Measurements from ENCODE around the gene BZW2.
A peak's percentile ranks its signal among the peaks of the same experiment; 100 is the strongest.

BZW2 gene

DNA sequence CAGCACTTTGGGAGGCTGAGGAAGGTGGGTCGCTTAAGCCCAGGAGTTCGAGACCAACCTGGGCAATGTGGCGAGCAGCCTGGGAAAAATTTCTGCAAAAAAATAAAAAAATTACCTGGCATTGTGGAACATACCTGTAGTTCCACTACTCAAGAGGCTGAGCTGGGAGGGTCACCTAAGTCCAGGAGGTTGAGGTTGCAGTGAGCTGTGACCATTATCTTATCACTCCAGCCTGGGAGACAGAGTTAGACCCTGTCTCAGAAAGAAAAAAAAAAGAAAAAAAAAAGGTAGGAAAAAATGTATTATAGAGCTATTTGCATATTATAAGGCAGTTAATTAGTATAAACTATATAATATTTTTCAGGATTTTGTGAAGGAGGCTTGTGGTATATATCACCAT is 96.6 kb downstream of the BZW2 start:
- DNase-seq: no peak
- ATAC-seq (replicated peaks): no peak
- Mint-ChIP-seq H3K27ac (no peak overlapping the region), H3K27me3 (no peaks in the 10 kb centered on the region), H3K4me1 (ENCODE audit: low read depth in 2 of 2) (no peaks in the 10 kb centered on the region), H3K9me3 (no peaks in the 10 kb centered on the region), H3K36me3 (ENCODE audit: insufficient read depth) (peaks cover 2% of the 10 kb centered on the region), H3K4me3 (no peak overlapping the region)

GRCh38 chr7:16743236-16743635 is 97.3 kb downstream of the BZW2 start:
- no peak overlapping the region for H3K27ac Mint-ChIP-seq
- H3K9me3 Mint-ChIP-seq: no peaks in the 10 kb centered on the region
- DNase-seq: no peak

GRCh38 chr7:16744518-16745250 is 98.7 kb downstream of the BZW2 start:
- ATAC-seq (replicated peaks): no peak
- Mint-ChIP-seq H3K27me3 (peaks cover 0 to 6% of the 10 kb centered on the region in 2 donors), H3K27ac (no peak overlapping the region), H3K9me3 (no peaks in the 10 kb centered on the region), H3K4me1 (ENCODE audit: low read depth in 2 of 2) (no peaks in the 10 kb centered on the region), H3K36me3 (ENCODE audit: insufficient read depth) (peaks cover 2% of the 10 kb centered on the region), H3K4me3 (no peak overlapping the region)
- DNase-seq: no peak

More at GRCh38 chr7:16743236-16743635, 97.3 kb downstream of the BZW2 start:
- no peaks in the 10 kb centered on the region for H3K4me1 Mint-ChIP-seq (ENCODE audit: low read depth in 2 of 2)
- H3K4me3 Mint-ChIP-seq: no peak overlapping the region
- peaks cover 2% of the 10 kb centered on the region for H3K36me3 Mint-ChIP-seq (ENCODE audit: insufficient read depth)
- no peak for ATAC-seq (replicated peaks)
- no peaks in the 10 kb centered on the region for H3K27me3 Mint-ChIP-seq

DNA sequence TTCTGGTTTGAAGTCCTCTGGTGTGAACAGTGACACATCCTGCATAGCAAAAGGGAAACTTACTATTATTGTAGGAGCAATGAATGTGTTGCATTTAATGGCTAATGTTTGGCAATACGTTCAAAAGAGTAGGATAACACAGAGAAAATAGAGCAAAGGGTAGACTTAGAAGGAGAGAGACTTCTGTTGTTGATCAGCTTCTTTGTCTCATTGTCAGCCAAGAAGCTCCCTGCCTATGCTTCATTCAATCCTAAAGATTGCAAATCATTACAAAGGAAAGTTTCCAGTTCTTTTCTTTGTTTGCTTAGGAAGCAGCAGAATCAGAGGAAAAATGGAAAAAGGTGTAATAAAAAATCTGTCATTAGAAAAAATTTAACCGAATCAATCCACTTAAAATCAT is 99.7 kb downstream of the BZW2 start:
- H3K36me3 Mint-ChIP-seq (ENCODE audit: insufficient read depth): peaks cover 2% of the 10 kb centered on the region
- DNase-seq (no peak), ATAC-seq (replicated peaks) (no peak)
- peaks cover 0 to 6% of the 10 kb centered on the region in 2 donors for H3K27me3 Mint-ChIP-seq
- no peak overlapping the region for H3K27ac Mint-ChIP-seq
- H3K4me3 Mint-ChIP-seq: no peak overlapping the region
- H3K4me1 Mint-ChIP-seq (ENCODE audit: low read depth in 2 of 2): no peaks in the 10 kb centered on the region
- H3K9me3 Mint-ChIP-seq: no peaks in the 10 kb centered on the region

DNA sequence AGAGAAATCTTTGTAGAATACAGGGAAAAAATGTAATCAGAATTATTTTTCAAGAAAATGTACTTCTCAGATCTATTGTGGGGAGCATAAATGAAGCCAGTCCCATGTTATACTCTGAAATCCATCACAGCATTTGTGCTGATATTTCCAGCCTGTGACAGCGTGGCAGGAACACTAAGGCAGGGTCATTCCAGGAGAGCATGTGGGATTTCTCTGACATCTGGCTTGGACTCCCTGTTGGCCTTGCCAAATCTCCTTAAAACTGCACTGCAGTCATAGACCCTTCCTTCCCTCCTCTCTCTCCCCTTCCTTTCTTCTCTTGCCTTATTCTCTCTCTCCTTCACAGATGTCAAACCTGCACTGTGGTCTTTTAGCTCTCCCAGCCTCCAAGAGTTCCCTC is 101.1 kb downstream of the BZW2 start:
- Mint-ChIP-seq H3K27ac (no peak overlapping the region), H3K4me1 (ENCODE audit: low read depth in 2 of 2) (no peaks in the 10 kb centered on the region), H3K4me3 (no peak overlapping the region), H3K27me3 (peaks cover 6 to 11% of the 10 kb centered on the region in 2 donors), H3K36me3 (ENCODE audit: insufficient read depth) (peaks cover under 1% of the 10 kb centered on the region), H3K9me3 (no peaks in the 10 kb centered on the region)
- ATAC-seq (replicated peaks) (no peak), DNase-seq (no peak)

GRCh38 chr7:16753102-16753931 is 107.3 kb downstream of the BZW2 start, which contains the start of gene TSPAN13:
Gene TSPAN13, plus strand, starts transcription at chr7:16753755. Its CDS starts 213 bp downstream, at chr7:16753968.
- Mint-ChIP-seq H3K4me1 (ENCODE audit: low read depth in 2 of 2) (peaks cover 6 to 8% of the 10 kb centered on the region in 2 donors), H3K9me3 (no peaks in the 10 kb centered on the region), H3K4me3 (peak within 1 kb of the TSS; percentile 75 to 84), H3K27ac (no peak within 1 kb of the TSS), H3K36me3 (ENCODE audit: insufficient read depth) (no peaks in the 10 kb centered on the region), H3K27me3 (peaks cover 28 to 33% of the 10 kb centered on the region in 2 donors)
- peak; percentile 74 for ATAC-seq (replicated peaks)
- no peak for DNase-seq

DNA sequence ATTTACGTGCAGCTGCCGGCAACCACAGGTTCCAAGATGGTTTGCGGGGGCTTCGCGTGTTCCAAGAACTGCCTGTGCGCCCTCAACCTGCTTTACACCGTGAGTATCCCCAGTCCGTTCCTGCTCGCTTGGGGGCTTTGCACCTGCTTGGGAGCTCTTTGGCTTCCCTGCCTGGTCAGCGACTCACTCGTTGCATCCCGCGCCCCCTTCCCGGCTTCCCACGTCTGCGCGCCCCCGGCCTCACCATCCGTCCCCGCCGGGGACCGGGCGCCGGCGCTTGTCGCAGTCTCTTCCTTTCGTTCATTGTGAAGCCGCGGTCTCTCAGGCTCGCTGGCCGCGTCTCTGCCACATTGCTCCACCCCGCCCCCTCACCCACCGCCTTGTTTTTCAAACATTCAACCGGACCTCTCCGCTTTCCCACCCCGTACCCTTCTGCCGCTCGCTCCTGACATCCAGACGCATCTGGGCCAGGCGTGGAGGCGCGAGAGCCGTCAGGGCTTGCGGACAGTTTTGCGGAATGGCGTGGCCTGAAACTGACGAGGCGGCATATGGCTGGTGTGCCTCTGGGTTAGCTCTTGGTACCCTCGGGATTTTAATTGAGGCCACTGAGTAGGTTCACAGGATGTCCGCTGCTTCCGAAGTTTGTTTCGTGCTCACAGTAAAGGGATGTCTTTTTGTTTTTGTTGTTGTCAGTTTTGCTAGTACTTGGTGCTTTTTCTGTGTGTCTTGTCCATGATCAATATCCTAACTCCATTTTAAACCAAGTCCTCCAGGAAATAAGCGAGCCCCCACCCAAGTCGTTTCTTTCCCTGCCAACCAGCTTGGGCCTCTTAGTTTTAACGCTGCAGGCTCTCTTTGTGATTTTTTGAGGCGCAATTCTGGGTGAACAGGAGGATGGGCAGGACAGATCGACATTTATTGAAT is 108.2 kb downstream of the BZW2 start:
- no peaks in the 10 kb centered on the region for H3K36me3 Mint-ChIP-seq (ENCODE audit: insufficient read depth)
- no peak overlapping the region for H3K27ac Mint-ChIP-seq
- peak overlapping the region; percentile 75 to 84 for H3K4me3 Mint-ChIP-seq
- no peaks in the 10 kb centered on the region for H3K9me3 Mint-ChIP-seq
- H3K4me1 Mint-ChIP-seq (ENCODE audit: low read depth in 2 of 2): peaks cover 6 to 8% of the 10 kb centered on the region in 2 donors
- ATAC-seq (replicated peaks) (peak; percentile 23), DNase-seq (no peak)
- peaks cover 22 to 35% of the 10 kb centered on the region in 2 donors for H3K27me3 Mint-ChIP-seq

DNA sequence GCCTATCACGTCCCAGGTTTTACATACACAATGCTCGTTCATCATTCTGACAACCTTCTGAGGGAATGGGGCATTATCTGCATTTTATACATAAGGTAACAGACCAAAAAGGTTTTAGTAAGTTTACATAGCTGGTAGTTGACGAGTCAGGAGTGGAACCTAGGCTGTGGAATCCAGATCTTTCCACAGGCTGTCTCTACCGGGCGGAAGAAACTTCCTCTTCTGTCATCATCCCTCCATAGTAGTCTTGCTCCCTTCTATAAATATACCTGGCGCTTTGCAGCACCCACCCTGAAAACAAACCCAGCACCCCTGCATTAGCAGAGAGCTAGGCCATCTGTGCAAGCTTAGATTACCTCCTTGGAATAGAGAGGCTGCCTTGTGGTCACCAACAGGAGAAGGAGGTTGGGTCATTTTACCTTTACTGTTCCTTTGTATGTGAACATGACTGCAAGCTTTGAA is 108.9 kb downstream of the BZW2 start:
- ATAC-seq (replicated peaks): no peak
- Mint-ChIP-seq H3K36me3 (ENCODE audit: insufficient read depth) (no peaks in the 10 kb centered on the region), H3K4me1 (ENCODE audit: low read depth in 2 of 2) (peaks cover 6 to 8% of the 10 kb centered on the region in 2 donors), H3K9me3 (no peaks in the 10 kb centered on the region), H3K27ac (no peak overlapping the region), H3K27me3 (peaks cover 23 to 42% of the 10 kb centered on the region in 2 donors), H3K4me3 (peak overlapping the region; percentile 75 to 84)
- no peak for DNase-seq

GRCh38 chr7:16755397-16755796 is 109.4 kb downstream of the BZW2 start:
- Mint-ChIP-seq H3K27me3 (peaks cover 28 to 47% of the 10 kb centered on the region in 2 donors), H3K36me3 (ENCODE audit: insufficient read depth) (no peaks in the 10 kb centered on the region), H3K9me3 (no peaks in the 10 kb centered on the region), H3K4me3 (peak overlapping the region in 1 of 2 donors; percentile 84), H3K4me1 (ENCODE audit: low read depth in 2 of 2) (peaks cover 6 to 8% of the 10 kb centered on the region in 2 donors), H3K27ac (no peak overlapping the region)
- no peak for DNase-seq
- no peak for ATAC-seq (replicated peaks)

Data from effector memory CD8-positive, alpha-beta T cell (primary cell).